CD8-positive, alpha-beta memory T cell (primary cell): Measurements from ENCODE around the gene OR6C2. TPM values are rescaled to one million over a fixed set of nuclear protein-coding genes. Genes with fewer than 3 reads are reported as not detected.
"Not testable (repeated sequence)": the region's sequence is repeated elsewhere in the genome, so short reads cannot be mapped to it uniquely, and the experiment has no call there.

ENCODE experiments used
- CTCF ChIA-PET: fragments of 350-600 bp; sonication (Branson Sonifier 250); formaldehyde crosslinking; loops from one replicate; lab custom pipeline; 2021; ENCODE audit warnings: antibody characterized with exemption; lab: Charles Lee
- POLR2A ChIA-PET: fragments of 350-600 bp; sonication (Branson Sonifier 250); formaldehyde crosslinking; loops from one replicate; lab custom pipeline; 2021; ENCODE audit warnings: antibody characterized with exemption; lab: Charles Lee
- DNase-seq, 5 donors: peaks; one replicate each; pipeline versions ENCODE4 v3.0.0 to v3.0.0-alpha.2; 2020 to 2022; ENCODE audit warnings: mixed read lengths in 1 of 5
- H3K27ac ChIP-seq: one replicate; pipeline ENCODE4 v1.7.0; 2013; ENCODE audit warnings: low read depth, mild to moderate bottlenecking, low read length, moderate library complexity
- H3K27me3 ChIP-seq: 2 replicates; pipeline ENCODE4 v1.7.0; 2013; ENCODE audit warnings: low read length, mild to moderate bottlenecking; ENCODE audit not compliant: insufficient read depth, poor library complexity, severe bottlenecking
- H3K36me3 ChIP-seq: 2 replicates; pipeline ENCODE4 v1.7.0; 2013; ENCODE audit warnings: mild to moderate bottlenecking, low read length, moderate library complexity; ENCODE audit not compliant: insufficient read depth
- H3K4me1 ChIP-seq: 2 replicates; pipeline ENCODE4 v1.7.0; 2013; ENCODE audit warnings: mild to moderate bottlenecking, low read length, moderate library complexity; ENCODE audit not compliant: insufficient read depth
- H3K4me3 ChIP-seq: 2 replicates; pipeline ENCODE4 v1.7.0; 2013; ENCODE audit warnings: mild to moderate bottlenecking, low read length
- H3K9me3 ChIP-seq: 2 replicates; pipeline ENCODE4 v1.7.0; 2013; ENCODE audit warnings: mild to moderate bottlenecking, low read length
- H3K27ac Mint-ChIP-seq, 8 donors: one replicate each; pipeline ENCODE4 v1.8.0; 2020 to 2021; ENCODE audit warnings: mixed read lengths in 8 of 8, mild to moderate bottlenecking in 6 of 8, inconsistent platforms in 3 of 8, moderate library complexity in 3 of 8
- H3K27me3 Mint-ChIP-seq, 2 donors: one replicate each; pipeline ENCODE4 v1.8.0; 2020 to 2021; ENCODE audit warnings: mixed read lengths in 2 of 2, mild to moderate bottlenecking in 1 of 2, moderate library complexity in 1 of 2
- H3K36me3 Mint-ChIP-seq, 3 donors: one replicate each; pipeline ENCODE4 v1.8.0; 2020 to 2021; ENCODE audit warnings: mixed read lengths in 3 of 3, inconsistent platforms in 1 of 3, mild to moderate bottlenecking in 1 of 3
- H3K4me1 Mint-ChIP-seq, 3 donors: one replicate each; pipeline ENCODE4 v1.8.0; 2020 to 2021; ENCODE audit warnings: mixed read lengths in 3 of 3, inconsistent platforms in 1 of 3, mild to moderate bottlenecking in 1 of 3
- H3K4me3 Mint-ChIP-seq, 7 donors: one replicate each; pipeline ENCODE4 v1.8.0; 2020 to 2021; ENCODE audit warnings: mixed read lengths in 7 of 7, mild to moderate bottlenecking in 6 of 7, moderate library complexity in 4 of 7, inconsistent platforms in 2 of 7
- H3K9me3 Mint-ChIP-seq, 5 donors: one replicate each; pipeline ENCODE4 v1.8.0; 2020 to 2022; ENCODE audit warnings: mixed read lengths in 5 of 5, mild to moderate bottlenecking in 3 of 5, moderate library complexity in 2 of 5, inconsistent platforms in 1 of 5
- polyA plus RNA-seq: library from polyadenylated mRNA; unstranded; fragments of 300-500 nt; fragmentation: Illumina TruSeq; gene quantifications from one replicate; pipeline ENCODE4 v1.2.3, GENCODE V29; 2021
- total RNA-seq, 2 experiments: library from RNA; stranded (reverse); gene quantifications; one replicate each; pipeline ENCODE4 v1.2.3, GENCODE V29; 2021

The OR6C2 gene
- total and polyA plus RNA-seq, 3 experiments from 2014 or later = not detected

- CTCF ChIA-PET = no interaction called here
- H3K36me3 ChIP-seq = no peaks in the 10 kb centered on the region
- Mint-ChIP-seq H3K9me3 (no peaks in the 10 kb centered on the region), H3K36me3 (no peaks in the 10 kb centered on the region), H3K27ac (no peak overlapping the region), H3K27me3 (peaks cover 9 to 31% of the 10 kb centered on the region in 2 donors), H3K4me1 (no peaks in the 10 kb centered on the region), H3K4me3 (no peak overlapping the region)
- no peaks in the 10 kb centered on the region for H3K27me3 ChIP-seq
- no peak for DNase-seq
- H3K4me1 ChIP-seq = no peaks in the 10 kb centered on the region
- no peak overlapping the region for H3K4me3 ChIP-seq
- H3K9me3 ChIP-seq = no peaks in the 10 kb centered on the region
- POLR2A ChIA-PET = no interaction called here
- H3K27ac ChIP-seq = no peak overlapping the region
These were observed 4.9 kb downstream of the OR6C2 start for GRCh38 chr12:55448825-55449224.

DNA sequence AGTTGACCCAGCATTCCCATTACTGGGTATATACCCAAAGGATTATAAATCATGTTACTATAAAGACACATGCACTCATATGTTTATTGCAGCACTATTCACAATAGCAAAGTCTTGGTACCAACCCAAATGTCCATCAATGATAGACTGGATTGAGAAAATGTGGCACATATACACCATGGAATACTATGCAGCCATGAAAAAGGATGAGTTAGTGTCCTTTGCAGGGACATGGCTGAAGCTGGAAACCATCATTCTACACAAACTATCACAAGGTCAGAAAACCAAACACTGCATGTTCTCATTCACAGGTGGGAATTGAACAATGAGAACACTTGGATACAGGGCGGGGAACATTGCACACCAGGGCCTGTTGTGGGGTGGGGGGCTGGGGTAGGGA is 21.1 kb downstream of the OR6C2 start:
- H3K27ac Mint-ChIP-seq, H3K4me1 ChIP-seq, H3K9me3 ChIP-seq, H3K4me1 Mint-ChIP-seq, H3K36me3 Mint-ChIP-seq, H3K27ac ChIP-seq, H3K4me3 ChIP-seq, H3K4me3 Mint-ChIP-seq, CTCF ChIA-PET, H3K36me3 ChIP-seq, H3K27me3 ChIP-seq, POLR2A ChIA-PET, DNase-seq: not testable (repeated sequence)
- H3K27me3 Mint-ChIP-seq = peaks cover 21 to 50% of the 10 kb centered on the region in 2 donors
- peaks cover 0 to 18% (median 7%) of the 10 kb centered on the region in 5 donors for H3K9me3 Mint-ChIP-seq

GRCh38 chr12:55467836-55468235 is 24.0 kb downstream of the OR6C2 start:
- H3K27me3 Mint-ChIP-seq = peaks cover 9 to 36% of the 10 kb centered on the region in 2 donors
- peaks cover 0 to 16% (median 7%) of the 10 kb centered on the region in 5 donors for H3K9me3 Mint-ChIP-seq

GRCh38 chr12:55469291-55469690 is 25.4 kb downstream of the OR6C2 start:
- no peak for DNase-seq
- no peak overlapping the region for H3K27ac ChIP-seq
- H3K9me3 Mint-ChIP-seq = peaks cover 0 to 6% (median 3%) of the 10 kb centered on the region in 5 donors
- POLR2A ChIA-PET = no interaction called here
- H3K27me3 Mint-ChIP-seq = peaks cover 9 to 33% of the 10 kb centered on the region in 2 donors
- H3K27ac Mint-ChIP-seq = no peak overlapping the region
- no peaks in the 10 kb centered on the region for H3K4me1 ChIP-seq
- no peaks in the 10 kb centered on the region for H3K4me1 Mint-ChIP-seq
- no peaks in the 10 kb centered on the region for H3K36me3 ChIP-seq
- H3K36me3 Mint-ChIP-seq = no peaks in the 10 kb centered on the region
- CTCF ChIA-PET = no interaction called here
- no peak overlapping the region for H3K4me3 Mint-ChIP-seq
- H3K27me3 ChIP-seq = no peaks in the 10 kb centered on the region
- no peak overlapping the region for H3K4me3 ChIP-seq
- no peaks in the 10 kb centered on the region for H3K9me3 ChIP-seq

More at GRCh38 chr12:55467836-55468235, 24.0 kb downstream of the OR6C2 start:
- Histone ChIP-seq H3K4me3 (no peak overlapping the region), H3K36me3 (no peaks in the 10 kb centered on the region), H3K27me3 (no peaks in the 10 kb centered on the region), H3K4me1 (no peaks in the 10 kb centered on the region), H3K9me3 (no peaks in the 10 kb centered on the region), H3K27ac (no peak overlapping the region)
- no peak overlapping the region for H3K4me3 Mint-ChIP-seq
- no peak for DNase-seq
- no peaks in the 10 kb centered on the region for H3K4me1 Mint-ChIP-seq
- ChIA-PET CTCF (no interaction called here), POLR2A (no interaction called here)
- H3K36me3 Mint-ChIP-seq = peaks cover 0 to 3% (median 0%) of the 10 kb centered on the region in 3 donors
- no peak overlapping the region for H3K27ac Mint-ChIP-seq

GRCh38 chr12:55470088-55470829 is 26.4 kb downstream of the OR6C2 start, which contains the start of gene OR6C70:
OR6C70 (minus strand) TSS chr12:55470138; CDS start chr12:55470138, 0 bp downstream.
- no peak within 1 kb of the TSS for H3K27ac Mint-ChIP-seq

DNA sequence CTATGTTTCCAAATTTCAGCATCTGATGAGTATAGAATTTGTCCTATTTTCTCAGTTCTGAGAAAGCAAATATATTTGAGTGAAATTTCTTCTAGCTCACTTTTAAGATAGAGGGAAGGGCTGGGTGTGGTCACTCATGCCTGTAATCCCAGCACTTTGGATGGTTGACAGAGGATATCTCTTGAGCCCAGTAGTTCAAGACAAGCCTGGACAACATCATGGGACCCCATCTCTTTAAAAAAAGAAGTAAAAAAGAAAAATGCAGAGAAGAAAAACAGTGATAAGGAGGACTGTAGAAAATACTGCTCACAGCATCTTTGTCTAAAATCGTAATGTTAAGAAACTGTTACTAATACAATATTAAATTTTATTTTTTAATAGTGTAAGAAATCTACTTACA is 28.4 kb downstream of the OR6C2 start:
- peaks cover 2 to 25% of the 10 kb centered on the region in 2 donors for H3K27me3 Mint-ChIP-seq
- H3K9me3 Mint-ChIP-seq = no peaks in the 10 kb centered on the region
- Histone ChIP-seq H3K27me3 (no peaks in the 10 kb centered on the region), H3K4me1 (no peaks in the 10 kb centered on the region), H3K9me3 (no peaks in the 10 kb centered on the region), H3K27ac (no peak overlapping the region), H3K36me3 (no peaks in the 10 kb centered on the region), H3K4me3 (no peak overlapping the region)
- DNase-seq = no peak
- no peaks in the 10 kb centered on the region for H3K36me3 Mint-ChIP-seq
- H3K4me3 Mint-ChIP-seq = no peak overlapping the region
- no peaks in the 10 kb centered on the region for H3K4me1 Mint-ChIP-seq
- POLR2A ChIA-PET = no interaction called here
- CTCF ChIA-PET = no interaction called here
- H3K27ac Mint-ChIP-seq = no peak overlapping the region

More at GRCh38 chr12:55470088-55470829, 26.4 kb downstream of the OR6C2 start, which contains the start of gene OR6C70:
- H3K4me3 ChIP-seq = no peak within 1 kb of the TSS
- Mint-ChIP-seq H3K4me1 (no peaks in the 10 kb centered on the region), H3K27me3 (peaks cover 6 to 33% of the 10 kb centered on the region in 2 donors), H3K36me3 (no peaks in the 10 kb centered on the region), H3K9me3 (peaks cover 0 to 2% (median 0%) of the 10 kb centered on the region in 5 donors), H3K4me3 (no peak within 1 kb of the TSS)
- H3K4me1 ChIP-seq = no peaks in the 10 kb centered on the region
- ChIA-PET CTCF (no interaction called here), POLR2A (no interaction called here)
- no peak for DNase-seq
- H3K27me3 ChIP-seq = no peaks in the 10 kb centered on the region
- no peaks in the 10 kb centered on the region for H3K9me3 ChIP-seq
- no peaks in the 10 kb centered on the region for H3K36me3 ChIP-seq
- no peak within 1 kb of the TSS for H3K27ac ChIP-seq

DNA sequence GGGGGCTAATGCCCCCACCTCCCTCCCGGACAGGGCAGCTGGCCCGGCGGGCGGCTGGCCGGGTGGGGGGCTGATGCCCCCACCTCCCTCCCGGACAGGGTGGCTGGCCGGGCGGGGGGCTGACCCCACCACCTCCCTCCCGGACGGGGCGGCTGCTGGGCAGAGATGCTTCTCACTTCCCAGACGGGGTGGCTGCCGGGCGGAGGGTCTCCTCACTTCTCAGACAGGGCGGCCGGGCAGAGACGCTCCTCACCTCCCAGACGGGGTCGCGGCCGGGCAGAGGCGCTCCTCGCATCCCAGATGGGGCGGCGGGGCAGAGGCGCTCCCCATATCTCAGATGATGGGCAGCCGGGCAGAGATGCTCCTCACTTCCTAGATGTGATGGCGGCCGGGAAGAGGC is 35.3 kb downstream of the OR6C2 start:
- H3K9me3 ChIP-seq, POLR2A ChIA-PET, H3K27ac ChIP-seq, H3K4me3 Mint-ChIP-seq, H3K4me1 Mint-ChIP-seq, H3K27me3 ChIP-seq, H3K36me3 Mint-ChIP-seq, H3K36me3 ChIP-seq, H3K4me3 ChIP-seq, CTCF ChIA-PET, H3K4me1 ChIP-seq, H3K9me3 Mint-ChIP-seq, H3K27ac Mint-ChIP-seq: not testable (repeated sequence)
- peak in 1 of 5 donors; percentile 43 for DNase-seq
- H3K27me3 Mint-ChIP-seq = peaks cover 7 to 34% of the 10 kb centered on the region in 2 donors

DNA sequence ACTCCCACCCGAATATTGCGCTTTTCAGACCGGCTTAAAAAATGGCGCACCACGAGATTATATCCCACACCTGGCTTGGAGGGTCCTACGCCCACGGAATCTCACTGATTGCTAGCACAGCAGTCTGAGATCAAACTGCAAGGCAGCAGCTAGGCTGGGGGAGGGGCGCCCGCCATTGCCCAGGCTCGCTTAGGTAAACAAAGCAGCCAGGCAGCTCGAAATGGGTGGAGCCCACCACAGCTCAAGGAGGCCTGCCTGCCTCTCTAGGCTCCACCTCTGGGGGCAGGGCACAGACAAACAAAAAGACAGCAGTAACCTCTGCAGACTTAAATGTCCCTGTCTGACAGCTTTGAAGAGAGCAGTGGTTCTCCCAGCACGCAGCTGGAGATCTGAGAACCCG is 40.4 kb downstream of the OR6C2 start:
- H3K27ac Mint-ChIP-seq, DNase-seq, H3K4me1 ChIP-seq, H3K27ac ChIP-seq, H3K4me1 Mint-ChIP-seq, POLR2A ChIA-PET, H3K36me3 Mint-ChIP-seq, H3K27me3 ChIP-seq, H3K9me3 ChIP-seq, CTCF ChIA-PET, H3K36me3 ChIP-seq, H3K4me3 ChIP-seq, H3K9me3 Mint-ChIP-seq, H3K4me3 Mint-ChIP-seq: not testable (repeated sequence)
- peaks cover 8 to 30% of the 10 kb centered on the region in 2 donors for H3K27me3 Mint-ChIP-seq
